A549 treated with ZK216348 at 1 μM for 4 hours (cell line): ENCODE data around the gene RAB3B. TPM values are rescaled to one million over a fixed set of nuclear protein-coding genes. Genes with fewer than 3 reads are reported as not detected.

Experiments
- total RNA-seq: library from RNA; stranded (reverse); fragments of 200-300 nt; extraction: Qiagen RNA extraction; gene quantifications from 5 replicates; pipeline ENCODE4 v1.2.3, GENCODE V29; 2022; ENCODE audit warnings: low read depth

The RAB3B gene, protein sequence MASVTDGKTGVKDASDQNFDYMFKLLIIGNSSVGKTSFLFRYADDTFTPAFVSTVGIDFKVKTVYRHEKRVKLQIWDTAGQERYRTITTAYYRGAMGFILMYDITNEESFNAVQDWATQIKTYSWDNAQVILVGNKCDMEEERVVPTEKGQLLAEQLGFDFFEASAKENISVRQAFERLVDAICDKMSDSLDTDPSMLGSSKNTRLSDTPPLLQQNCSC
- total RNA-seq: 5.2 to 10.4 TPM (median 6.8 TPM) in 5 replicates

DNA sequence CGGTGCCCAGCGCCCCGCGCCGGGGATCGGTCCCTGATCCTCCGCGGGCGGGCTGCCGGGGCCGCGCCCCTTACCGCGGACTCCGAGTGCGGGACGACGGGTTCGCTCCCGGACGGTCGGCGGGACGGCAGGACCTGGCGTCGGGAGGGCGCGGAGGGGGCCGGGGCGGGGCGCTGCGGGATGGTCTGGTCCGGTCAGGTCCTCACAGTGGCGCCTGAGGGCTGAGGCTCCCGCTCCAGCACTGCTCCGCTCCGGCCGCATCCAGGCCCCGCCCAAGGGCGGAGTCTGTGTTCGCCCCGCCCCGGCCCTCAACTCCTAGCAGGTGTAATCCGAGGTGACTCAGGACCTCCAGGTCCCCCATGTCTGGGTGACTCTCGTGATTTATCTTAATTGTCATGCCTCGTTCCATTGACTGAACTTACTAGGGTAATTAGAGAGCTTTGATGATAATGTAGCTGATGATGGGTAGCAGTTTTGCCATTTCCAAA lies at the start of gene RAB3B:
TSS of gene RAB3B (minus strand) at position 223 of the 488 bp plus-strand sequence. CDS start 13,583 bp downstream, outside the sequence.

DNA sequence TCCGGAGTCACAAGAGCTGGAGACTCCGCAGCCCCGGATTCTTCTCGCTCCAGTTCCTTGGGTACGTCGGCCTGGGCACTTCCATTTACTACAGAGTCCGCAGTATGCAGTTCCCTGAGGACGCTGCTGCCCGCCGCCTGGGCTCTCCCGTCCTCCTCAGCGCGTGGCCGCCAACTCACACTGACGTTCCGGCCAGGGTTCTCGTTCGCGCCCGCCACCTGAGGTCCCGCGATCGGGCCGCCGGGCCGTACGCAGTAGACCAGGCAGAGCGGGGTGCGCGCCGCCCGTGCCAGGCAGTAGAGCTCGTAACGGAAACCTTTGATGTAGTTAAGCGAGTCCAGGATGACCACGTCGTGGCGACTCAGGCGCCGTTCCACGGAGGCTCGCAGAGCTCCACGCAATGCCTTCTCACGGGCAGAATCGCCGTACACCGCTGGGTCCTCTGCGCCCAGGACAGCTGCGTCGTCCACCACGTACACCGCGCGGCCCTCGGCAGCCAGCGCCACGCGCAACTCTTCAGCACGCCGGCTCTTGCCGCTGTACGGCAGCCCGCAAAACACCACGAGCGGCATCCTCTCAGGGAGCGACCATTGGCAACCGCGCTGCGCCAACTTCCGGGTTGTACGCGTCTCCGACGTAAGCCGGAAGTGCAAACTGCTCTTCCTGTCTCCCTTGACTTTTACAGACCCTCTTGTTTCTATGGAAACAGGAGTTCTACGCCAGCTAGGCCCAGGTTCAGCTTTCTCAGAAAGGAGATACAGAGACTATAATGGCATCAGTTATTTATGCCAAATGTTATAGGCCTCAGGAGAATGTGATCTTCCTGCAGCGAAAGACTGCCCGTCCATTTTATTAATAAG lies 42.9 kb upstream of the RAB3B start, which contains the start of gene KTI12:
TSS of gene KTI12 (minus strand) at position 621 of the 860 bp plus-strand sequence. CDS start at position 572, 49 bp downstream.

DNA sequence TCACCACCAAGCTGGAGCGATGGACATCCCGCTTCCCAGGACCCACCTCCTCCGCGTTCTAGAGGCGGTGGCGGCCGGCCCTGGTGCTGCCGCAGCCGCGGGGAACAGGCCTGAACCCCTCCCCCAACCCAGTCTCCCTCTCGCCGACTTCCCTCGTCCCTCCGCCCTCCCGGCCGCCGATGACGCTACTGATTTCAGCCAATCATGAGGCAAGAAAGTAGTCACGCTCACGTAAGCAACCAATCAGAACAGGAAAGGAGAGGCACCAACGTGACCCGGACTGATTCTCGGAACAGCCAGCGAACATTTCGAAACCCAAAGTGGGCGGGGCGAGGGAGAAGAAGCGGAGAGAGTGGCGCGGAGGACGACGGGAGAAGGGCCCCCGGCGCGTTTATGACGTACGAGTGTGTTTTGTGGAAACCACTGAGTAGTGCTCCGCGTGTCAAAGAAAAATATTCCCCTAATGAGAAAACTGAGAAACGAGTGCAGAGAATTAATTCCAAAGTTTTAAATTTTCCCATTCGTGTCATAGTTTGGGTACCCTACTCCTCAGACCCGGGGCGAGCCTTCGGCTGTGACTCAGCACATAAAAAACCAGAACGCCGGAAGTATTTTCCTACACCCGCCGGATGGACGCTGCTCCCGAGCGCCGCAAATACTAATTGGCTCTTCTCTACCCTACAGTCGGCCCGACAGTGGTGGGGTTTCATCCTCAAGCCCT lies 111.7 kb downstream of the RAB3B start, which contains the start of gene NRDC:
TSS of gene NRDC (minus strand) at position 112 of the 721 bp plus-strand sequence. CDS start 112 bp downstream, outside the sequence.

Other genes starting within 250 kb of the RAB3B start
- gene NRDC, start 112.0 kb downstream of the RAB3B start, total RNA-seq: 76.1 to 84.8 TPM (median 77.5 TPM) in 5 replicates
- gene KTI12, start 43.1 kb upstream of the RAB3B start, total RNA-seq: 11.5 to 18.1 TPM (median 16.7 TPM) in 5 replicates
- gene TXNDC12, start 64.5 kb upstream of the RAB3B start, total RNA-seq: 31.2 to 43.2 TPM (median 39.0 TPM) in 5 replicates
- gene BTF3L4, start 65.6 kb upstream of the RAB3B start, total RNA-seq: 25.5 to 59.9 TPM (median 29.7 TPM) in 5 replicates
- gene ZFYVE9, start 151.4 kb upstream of the RAB3B start, total RNA-seq: 7.2 to 9.0 TPM (median 8.0 TPM) in 5 replicates